ENCODE measurements around the gene COPS4.

- TF ChIP-seq, protein P1, sequence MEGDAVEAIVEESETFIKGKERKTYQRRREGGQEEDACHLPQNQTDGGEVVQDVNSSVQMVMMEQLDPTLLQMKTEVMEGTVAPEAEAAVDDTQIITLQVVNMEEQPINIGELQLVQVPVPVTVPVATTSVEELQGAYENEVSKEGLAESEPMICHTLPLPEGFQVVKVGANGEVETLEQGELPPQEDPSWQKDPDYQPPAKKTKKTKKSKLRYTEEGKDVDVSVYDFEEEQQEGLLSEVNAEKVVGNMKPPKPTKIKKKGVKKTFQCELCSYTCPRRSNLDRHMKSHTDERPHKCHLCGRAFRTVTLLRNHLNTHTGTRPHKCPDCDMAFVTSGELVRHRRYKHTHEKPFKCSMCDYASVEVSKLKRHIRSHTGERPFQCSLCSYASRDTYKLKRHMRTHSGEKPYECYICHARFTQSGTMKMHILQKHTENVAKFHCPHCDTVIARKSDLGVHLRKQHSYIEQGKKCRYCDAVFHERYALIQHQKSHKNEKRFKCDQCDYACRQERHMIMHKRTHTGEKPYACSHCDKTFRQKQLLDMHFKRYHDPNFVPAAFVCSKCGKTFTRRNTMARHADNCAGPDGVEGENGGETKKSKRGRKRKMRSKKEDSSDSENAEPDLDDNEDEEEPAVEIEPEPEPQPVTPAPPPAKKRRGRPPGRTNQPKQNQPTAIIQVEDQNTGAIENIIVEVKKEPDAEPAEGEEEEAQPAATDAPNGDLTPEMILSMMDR (IDR thresholded peaks at IDR 0.05 in 2 of 3, conservative IDR thresholded peaks at IDR 0.05 in 1 of 3; ENCODE audit: borderline replicate concordance in 1 of 3, insufficient read depth in 1 of 3, low read depth in 2 of 3, low read length in 2 of 3) = no peak
- TF ChIP-seq EZH2 (IDR thresholded peaks at IDR 0.05) (no peak), POLR2A (IDR thresholded peaks at IDR 0.05; ENCODE audit: borderline replicate concordance, extremely low read depth, insufficient read depth, insufficient read length) (no peak), EZH2phosphoT487 (IDR thresholded peaks at IDR 0.05; ENCODE audit: borderline replicate concordance) (no peak), JUND (IDR thresholded peaks at IDR 0.05) (no peak), EGR1 (IDR thresholded peaks at IDR 0.05; ENCODE audit: low read depth) (no peak), TCF7L2 (IDR thresholded peaks at IDR 0.05; ENCODE audit: borderline replicate concordance, extremely low read depth, insufficient read depth, insufficient read length) (no peak), CBX3 (IDR thresholded peaks at IDR 0.05; ENCODE audit: low read depth) (no peak), CEBPB (IDR thresholded peaks at IDR 0.05; ENCODE audit: low read depth) (no peak), POLR2AphosphoS5 (IDR thresholded peaks at IDR 0.05; ENCODE audit: low read depth, low read length) (no peak), FOSL1 (IDR thresholded peaks at IDR 0.05; ENCODE audit: low read depth) (no peak)
- TF ChIP-seq, protein P2, sequence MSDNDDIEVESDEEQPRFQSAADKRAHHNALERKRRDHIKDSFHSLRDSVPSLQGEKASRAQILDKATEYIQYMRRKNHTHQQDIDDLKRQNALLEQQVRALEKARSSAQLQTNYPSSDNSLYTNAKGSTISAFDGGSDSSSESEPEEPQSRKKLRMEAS (IDR thresholded peaks at IDR 0.05) = no peak
Measured at GRCh38 chr4:83013902-83014301, 21.1 kb upstream of the COPS4 start.
